Left ventricle myocardium superior (tissue), 1 donor: ENCODE results near the gene TMEM80. TPM values are rescaled to one million over a fixed set of nuclear protein-coding genes. Genes with fewer than 3 reads are reported as not detected.
"Not testable (repeated sequence)": the region's sequence is repeated elsewhere in the genome, so short reads cannot be mapped to it uniquely, and the experiment has no call there.

Experiments
- ATAC-seq: fragments of 200-7000 bp; cut with Tn5 transposase; one replicate; pipeline ENCODE4 v1.9.1; 2020; ENCODE audit warnings: mild to moderate bottlenecking, moderate library complexity
- DNase-seq: peaks from one replicate; pipeline ENCODE4 v3.0.0-alpha.2; 2020
- intact Hi-C: fragments of 100-400 bp; cut with micrococcal nuclease; formaldehyde crosslinking; loops from one replicate; pipeline ENCODE4 v1.11.0; 2022
- total RNA-seq: library from RNA; stranded (reverse); fragmentation: NEBNext Ultra II Directional; extraction: Animal tissue kit (Norgen Biotek cat#: 25700); gene quantifications from one replicate; pipeline ENCODE4 v1.2.1, GENCODE V29; 2021
- donor health status: DM: no; HTN: yes; CAD: no; lungs with severe emphysema.

The TMEM80 gene
- total RNA-seq, 1 donor from 2014 or later: 9.0 TPM

DNA sequence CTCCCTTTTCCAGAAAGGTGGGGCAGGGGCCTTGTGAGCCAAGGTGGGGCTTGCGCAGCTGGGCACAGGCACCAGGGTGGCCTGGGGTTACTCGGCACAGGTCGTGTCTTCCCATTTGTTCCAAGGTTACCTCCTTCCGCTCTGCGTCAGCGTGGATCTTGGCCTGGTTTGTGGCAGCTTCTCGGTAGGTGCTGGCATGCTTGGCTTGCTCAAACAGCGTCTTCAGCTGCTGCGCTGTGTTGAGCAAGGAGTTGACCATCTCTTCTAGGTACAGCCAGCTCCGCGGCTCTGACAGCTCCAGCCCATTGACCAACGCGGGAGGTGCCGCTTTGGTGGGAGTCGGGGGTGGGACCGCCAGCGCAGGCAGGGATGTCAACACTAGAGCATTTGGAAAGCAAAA is 21.2 kb upstream of the TMEM80 start:
- DNase-seq: no peak
- ATAC-seq: no peak
- intact Hi-C loops: no loop called here

DNA sequence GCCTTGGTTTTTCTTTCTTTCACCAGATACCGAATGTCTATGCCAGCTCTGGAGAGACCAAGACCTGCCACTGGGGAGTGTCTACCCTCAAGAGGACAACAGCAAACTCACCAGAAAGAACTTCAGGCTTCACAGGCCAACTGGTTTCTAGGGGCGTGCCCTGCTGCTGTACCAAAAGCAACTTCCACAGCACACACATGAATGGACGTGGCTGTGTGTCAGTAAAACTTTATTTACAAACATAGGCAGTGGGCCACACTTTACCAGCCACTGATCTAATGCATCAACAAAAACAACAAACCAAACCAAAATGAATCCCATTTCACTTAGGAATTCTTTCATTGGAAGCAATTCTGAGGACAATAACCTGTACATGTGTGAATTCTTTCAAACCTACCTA is 17.3 kb upstream of the TMEM80 start:
- no peak for DNase-seq
- intact Hi-C loops: no loop called here

DNA sequence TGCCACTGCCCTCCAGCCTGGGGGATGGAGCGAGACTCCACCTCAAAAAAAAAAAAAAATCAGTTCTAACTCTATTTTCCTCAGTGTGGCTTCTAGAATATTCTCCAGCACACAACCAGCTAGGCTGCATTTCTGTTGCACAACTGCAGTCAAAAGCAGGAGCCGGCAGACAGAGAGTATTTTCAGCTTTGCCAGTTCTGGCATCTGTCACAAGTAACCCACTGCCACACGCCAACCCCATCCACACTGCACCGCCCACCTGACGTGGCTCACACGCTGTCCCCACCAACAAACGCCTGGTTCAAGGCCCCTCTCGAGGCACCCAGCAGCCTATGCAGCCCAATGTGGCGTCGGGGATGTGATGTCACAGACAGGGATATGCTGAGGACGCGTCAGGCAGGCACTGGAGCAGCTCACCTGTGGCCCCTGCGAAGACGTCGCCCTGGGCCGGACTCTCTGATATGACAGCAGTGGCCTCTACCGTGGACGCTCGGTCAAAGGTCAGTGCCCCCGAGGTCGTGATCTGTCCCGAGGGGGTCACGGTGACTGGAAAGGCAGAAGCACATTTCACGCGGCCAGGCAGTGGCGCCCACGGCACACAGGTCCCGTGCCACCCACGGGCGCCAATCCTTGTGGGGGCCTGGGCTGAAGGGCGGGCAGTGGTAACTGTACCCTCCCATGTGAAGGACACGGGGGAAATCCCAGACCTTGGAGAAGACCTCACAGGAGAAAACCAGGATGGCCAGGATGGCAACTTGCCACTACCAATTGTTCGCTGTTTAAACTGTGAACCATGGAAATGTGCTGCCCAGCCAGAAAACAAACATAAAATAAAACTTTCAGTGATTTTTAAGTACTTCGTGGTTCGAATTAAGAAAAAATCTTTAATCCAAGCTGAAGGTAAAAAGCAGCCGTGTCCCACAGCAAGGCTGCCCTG is 16.1 kb upstream of the TMEM80 start:
- intact Hi-C loops: no loop called here
- DNase-seq: no peak
- no peak for ATAC-seq

More for the DNA sequence above, 17.3 kb upstream of the TMEM80 start:
- no peak for ATAC-seq

DNA sequence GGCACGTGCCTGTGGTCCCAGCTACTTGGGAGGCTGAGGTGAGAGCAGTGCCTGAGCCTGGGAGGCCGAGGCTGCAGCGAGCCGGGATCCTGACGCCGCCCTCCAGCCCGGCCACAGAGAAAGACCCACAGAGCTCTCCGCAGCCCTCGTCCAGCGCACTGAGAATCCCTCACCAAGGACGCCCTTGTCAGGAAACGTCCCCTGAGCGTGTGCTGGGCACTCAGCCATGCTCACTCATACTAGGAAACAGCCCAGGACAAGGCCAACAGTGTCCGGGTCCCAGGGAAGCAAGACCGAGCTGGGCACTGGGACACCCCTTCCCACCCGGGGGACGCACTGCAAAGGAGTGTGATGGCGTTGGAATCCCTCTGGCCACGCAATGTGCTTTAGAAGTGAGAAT is 15.1 kb upstream of the TMEM80 start:
- intact Hi-C loops: no loop called here
- ATAC-seq (peak; percentile 91), DNase-seq (peak; percentile 71)

DNA sequence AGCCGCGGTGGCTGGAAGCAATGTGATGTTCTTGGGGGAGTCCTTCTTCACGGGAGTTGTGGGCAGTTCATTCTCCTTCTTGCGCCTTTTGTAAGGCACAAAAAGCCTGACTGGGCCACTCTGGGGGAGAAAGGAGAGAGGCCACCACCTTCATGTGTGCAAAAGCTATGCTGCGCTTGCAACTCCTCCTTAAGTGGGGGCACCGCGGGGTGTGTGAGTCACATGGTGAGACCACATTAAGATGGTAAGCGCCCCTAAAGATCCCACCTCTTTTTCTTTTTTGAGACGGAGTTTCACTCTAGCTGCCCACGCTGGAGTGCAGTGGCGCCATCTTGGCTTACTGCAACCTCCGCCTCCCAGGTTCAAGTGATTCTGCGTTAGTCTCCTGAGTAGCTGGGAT is 14.6 kb upstream of the TMEM80 start:
- intact Hi-C loops: no loop called here
- no peak for ATAC-seq
- DNase-seq: no peak

DNA sequence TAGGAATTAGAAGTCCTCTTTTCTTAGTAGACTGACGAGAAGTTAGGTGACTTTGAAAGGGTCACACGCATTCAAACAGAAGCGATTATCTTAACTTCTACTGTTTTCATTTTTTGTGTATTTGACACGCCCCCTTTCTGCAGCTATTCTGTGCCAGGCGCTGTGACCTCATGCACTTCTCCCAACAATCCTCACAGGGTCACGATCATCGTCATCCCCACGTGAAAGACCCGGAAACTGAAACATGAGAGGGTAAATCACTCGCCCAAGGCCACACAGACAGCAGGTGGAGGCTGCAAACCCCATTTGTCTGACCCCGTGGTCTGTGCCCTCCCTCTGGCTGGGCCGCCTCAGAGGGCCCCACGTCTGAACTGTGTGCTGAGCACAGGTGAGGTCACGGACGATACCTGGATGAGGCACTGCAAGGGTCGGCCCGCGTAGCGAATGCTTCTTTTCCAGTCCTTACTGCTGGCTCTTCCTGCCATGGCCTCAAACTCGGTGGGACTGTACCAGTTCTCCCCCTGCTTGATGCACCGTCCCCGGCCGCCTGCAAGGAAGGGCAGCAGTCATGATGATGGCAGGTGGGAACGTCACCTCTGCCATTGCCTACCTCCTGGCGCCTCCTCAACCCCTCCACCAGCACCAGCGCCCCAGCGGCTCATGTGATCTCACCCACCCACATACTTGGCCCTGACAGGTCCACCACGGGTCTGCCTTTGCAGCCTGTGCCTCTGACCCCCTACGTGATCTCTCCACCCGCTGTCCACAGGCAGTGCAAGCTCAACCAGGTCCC is 9.0 kb upstream of the TMEM80 start:
- intact Hi-C loops: no loop called here
- no peak for DNase-seq
- no peak for ATAC-seq

DNA sequence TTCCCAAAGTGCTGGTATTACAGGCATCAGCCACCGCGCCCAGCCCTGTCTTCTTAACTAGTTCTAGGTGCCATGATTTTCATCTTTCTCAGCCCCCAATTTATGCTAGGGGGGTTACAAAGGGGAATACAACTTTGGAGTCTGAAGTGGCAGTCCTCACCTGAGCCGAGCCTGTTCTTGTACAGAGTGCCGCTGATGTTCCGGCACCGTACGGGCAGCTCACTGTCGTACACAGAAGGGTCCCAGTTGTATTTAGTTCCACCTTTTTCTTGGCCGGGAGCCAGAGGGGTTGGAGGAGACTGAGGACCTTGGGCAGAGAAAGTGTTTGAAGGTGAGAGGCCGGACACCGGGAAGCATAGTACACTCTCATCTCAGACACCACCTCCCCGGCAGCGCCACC is 7.9 kb upstream of the TMEM80 start:
- no peak for ATAC-seq
- no peak for DNase-seq

DNA sequence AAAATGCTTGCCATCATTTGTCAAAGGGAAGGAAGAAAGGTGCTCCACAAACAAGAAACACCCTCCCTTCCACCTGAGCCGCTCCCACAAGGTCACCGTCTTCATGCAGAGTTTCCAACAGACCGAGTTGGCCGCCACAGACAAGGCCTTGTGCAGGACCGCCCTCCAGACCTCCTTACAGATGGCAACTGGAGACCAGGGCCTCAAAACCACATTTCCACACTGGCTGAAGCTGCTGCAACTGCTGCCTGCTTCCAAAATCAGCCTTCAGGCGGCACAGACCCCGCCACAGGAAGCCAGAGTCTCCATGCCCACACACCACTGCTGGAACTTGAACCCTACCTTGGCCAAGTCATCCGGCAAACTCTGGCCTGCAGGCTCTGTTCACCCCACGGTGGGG is 6.9 kb upstream of the TMEM80 start:
- ATAC-seq (no peak), DNase-seq (no peak)
- intact Hi-C loops: no loop called here

More for the DNA sequence above, 7.9 kb upstream of the TMEM80 start:
- intact Hi-C loops: no loop called here

DNA sequence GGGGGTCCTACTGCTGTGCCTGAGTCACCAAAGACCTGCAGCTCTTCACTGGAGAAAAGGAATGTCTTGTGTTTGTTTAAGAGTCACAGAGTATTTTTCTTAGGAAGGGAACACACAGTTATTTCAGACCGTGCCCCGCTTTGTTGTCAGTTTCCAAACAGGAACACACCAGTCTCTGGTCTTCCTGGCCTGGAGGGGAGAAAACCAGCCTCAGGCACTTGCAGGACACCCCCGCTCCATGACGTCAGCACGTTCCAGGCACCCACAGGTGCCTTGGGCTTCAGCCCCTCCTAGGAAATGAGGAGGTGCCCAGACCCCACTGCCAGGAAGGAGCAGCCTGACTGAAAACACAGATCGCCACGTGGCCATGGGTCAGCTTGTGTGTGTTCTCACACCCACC is 6.0 kb upstream of the TMEM80 start:
- ATAC-seq (no peak), DNase-seq (no peak)
- intact Hi-C loops: no loop called here

DNA sequence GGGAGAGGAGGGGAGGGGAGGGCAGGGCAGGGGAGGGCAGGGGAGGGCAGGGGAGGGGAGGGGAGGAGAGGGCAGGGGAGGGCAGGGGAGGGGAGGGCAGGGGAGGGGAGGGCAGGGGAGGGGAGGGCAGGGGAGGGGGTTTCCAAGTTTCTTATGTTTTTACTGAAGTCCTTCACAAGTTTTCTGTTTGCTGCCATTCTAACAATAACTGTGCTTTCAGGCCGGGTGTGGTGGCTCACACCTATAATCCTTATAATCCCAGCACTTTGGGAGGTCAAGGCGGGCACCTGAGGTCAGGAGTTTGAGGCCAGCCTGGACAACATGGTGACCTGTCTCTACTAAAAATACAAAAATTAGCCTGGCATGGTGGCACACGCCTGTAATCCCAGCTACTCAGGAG is 5.4 kb upstream of the TMEM80 start:
- DNase-seq, ATAC-seq, intact Hi-C loops: not testable (repeated sequence)

DNA sequence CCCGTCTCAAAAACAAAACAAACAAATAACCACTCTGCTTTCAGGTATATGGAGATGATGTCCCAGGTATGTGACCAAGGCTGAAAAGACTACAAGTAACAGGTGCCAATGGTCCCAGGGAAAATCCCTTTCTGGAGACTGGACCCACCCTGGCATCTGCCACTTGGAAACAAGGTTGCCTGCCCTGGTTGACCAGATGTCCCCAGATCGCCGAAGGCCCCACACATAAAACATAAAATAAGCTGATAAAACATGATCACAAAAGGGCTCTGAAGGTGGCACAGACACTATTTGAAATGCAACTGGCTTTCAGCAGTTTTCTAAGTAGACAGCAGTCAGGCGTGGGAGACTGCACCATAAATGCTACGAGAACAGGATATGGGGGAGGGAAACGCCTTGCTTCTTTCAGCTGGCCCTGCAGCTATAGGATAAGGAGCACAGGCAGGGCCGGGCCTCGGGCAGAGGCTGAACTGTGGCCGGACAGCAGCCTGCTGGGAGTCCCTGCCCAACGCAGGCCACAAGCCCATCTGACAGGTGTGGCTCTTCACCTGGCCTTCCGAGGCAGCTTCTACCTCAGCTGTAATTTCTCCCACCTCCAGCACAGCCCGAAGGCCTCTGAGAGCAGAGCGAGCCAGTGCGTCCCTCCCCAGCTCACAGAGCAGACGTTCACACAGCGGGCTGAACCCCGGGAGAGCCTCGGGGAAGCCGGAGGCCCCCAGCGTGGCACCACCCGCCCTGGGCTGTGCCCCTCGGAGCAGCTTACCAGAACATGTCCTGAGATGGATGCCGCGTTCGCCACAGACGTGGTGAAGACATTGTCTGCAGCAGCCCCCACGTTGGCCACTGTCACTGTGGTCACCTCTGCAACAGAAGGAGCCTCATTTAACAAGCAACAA is 4.6 kb upstream of the TMEM80 start:
- ATAC-seq: no peak
- no peak for DNase-seq
- intact Hi-C loops: no loop called here

DNA sequence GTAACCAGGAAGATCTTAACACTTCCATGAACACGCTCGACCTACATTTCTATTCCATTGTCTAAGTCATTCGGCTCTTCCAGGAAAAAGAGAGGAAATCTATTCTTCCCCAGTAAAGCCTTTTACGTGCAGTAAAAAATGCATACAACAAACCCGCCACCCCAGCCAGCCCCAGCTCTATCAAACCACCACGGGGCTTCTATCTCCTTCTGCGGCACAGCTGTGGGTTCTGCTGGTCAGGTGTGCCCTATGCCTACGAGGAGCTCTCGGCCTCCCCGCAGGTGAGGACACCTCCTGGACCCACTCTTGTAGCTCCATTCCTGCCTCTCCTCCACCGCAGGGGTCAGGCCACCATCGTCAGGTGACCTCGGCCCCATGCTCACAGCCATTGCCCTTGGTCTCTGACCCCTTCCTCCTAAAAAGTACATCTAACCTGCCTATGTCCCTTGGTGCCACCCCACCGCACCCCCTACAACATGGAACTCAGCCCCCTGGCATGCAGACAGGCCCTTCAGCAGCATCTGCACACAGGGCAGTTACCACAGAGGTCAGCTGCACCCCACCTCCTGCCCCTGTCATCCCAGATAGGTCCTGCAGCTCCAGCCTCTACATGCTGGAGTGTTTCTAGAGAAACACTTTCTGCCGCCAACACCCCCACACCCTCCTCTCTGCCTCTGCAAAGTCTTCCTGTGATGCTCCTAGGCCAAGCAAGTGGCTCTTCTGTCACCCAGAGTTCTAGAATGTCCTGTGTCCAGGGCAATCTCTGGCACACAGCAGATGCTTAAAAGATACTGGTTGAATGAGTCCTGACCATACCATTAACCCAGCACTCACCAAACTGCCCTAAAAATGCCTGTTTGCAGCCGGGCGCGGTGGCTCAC is 3.7 kb upstream of the TMEM80 start:
- no peak for DNase-seq

DNA sequence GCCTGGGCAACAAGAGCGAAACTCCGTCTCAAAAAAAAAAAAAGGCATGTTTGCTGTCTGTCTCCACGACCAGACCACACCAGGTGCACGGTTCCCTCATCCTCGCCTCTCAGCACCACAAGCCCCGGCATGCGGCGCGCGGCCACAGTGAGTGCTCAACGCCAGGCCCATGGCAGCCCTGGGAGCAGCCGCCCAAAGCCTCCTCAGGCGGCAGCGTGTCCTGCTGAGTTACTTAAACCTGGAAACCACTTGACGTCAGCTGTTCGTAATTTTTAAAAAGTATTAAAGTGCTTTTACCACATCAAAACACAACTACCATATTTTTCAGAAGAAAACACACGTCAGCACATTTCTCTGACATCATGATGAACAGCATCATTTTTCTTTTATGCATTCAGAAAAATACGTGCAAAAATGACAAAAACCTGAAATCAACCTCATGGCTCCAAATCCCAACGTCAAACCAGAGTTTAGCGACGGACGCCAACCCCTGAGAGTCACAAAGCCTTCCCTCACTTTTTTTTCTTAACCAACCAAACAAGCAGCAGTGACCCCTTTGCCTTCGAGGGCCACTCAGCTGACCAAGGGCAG is 2.7 kb upstream of the TMEM80 start:
- ATAC-seq (no peak), DNase-seq (no peak)
- intact Hi-C loops: no loop called here

More for the DNA sequence above, 3.7 kb upstream of the TMEM80 start:
- no peak for ATAC-seq
- intact Hi-C loops: no loop called here

DNA sequence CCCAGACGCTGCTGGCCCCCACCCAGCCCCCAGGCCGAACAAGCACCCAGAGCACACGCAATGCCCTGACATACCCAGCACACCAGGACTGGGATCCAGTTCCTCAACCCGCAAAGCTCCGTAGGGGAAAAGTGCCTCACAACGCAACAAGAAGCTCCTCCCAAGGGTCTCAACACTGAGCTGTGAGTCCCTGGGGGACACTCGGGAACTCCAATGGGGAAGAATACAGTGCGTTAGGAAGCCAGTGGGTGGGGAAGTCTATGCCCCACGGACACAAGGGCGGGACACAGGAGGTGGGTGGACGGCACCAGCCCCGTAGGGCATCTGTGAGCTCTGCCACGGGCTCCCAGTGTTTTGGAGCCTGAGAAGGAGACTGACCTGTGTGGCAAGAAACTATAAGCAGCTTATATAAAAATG is 2.2 kb upstream of the TMEM80 start:
- DNase-seq (no peak), ATAC-seq (no peak)

DNA sequence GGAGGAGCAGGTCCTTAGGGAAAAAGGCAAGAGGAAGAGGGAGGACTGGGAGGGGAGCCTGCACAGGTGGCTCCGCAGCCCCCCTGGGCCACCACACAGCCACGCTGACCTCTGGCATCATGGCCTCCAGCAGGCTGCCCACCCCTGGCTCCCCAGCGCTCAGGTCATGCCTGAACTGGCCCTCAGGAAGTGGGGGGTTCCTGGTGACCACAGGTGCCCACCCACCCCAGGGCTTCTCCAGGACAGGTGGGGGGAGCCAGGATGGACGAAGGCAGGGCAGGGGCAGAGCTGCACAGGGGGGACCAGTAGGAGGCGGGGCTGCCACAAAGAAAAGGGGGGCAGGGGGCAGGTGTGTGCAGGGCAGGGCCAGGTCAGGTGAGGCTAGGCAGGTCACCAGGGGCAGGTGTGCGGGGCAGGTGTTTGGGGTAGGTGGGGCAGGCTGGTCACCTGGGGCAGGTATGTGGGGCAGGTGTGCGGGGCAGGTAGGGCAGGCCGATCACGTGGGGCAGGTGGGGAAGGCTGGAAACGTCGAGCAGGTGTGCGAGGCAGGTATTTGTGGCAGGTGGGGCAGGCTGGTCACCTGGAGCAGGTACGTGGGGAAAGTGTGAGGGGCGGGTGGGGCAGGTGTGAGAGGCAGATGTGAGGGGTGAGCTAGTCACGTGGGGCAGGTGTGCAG is 1.6 kb upstream of the TMEM80 start:
- ATAC-seq: no peak
- DNase-seq: no peak
- intact Hi-C loops: no loop called here

More for the DNA sequence above, 2.2 kb upstream of the TMEM80 start:
- intact Hi-C loops: no loop called here

DNA sequence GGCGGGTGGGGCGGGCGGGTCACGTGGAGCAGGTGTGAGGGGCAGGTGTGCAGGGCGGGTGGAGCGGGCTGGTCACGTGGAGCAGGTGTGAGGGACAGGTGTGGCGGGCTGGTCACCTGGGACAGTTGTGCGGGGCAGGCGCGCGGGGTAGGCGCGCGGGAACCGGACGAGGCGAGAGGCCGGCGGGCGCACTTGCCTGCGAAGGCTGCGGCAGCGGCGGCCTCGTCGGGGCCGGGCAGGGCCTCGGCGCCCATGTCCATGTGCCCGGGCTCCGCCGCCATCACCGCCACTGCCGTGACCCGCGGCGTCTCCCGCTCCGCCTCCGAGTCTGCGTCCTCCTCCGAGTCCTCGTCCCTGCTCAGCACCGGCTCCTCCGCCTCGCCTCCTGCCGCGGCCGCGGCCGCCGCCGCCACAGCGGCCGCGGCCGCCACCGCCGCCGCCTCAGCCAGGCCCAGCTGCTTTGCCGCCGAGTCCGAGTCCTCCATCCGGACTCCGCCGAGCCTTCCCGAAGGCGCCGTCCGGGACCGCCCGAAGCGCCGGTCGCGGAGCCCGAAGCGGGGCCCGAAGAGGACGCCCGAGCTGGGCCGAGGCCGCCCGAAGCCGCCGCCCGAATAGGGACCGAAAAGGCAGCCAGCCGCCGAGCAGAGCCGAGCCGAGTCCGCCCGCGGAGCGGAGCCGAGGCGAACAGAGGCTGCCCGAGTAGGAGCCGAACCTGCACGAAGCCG is 891 bp upstream of the TMEM80 start, which contains the start of gene DEAF1:
TSS of gene DEAF1 (minus strand) at position 660 of the 725 bp plus-strand sequence. CDS start at position 485, 175 bp downstream.
- intact Hi-C loops: no loop called here

DNA sequence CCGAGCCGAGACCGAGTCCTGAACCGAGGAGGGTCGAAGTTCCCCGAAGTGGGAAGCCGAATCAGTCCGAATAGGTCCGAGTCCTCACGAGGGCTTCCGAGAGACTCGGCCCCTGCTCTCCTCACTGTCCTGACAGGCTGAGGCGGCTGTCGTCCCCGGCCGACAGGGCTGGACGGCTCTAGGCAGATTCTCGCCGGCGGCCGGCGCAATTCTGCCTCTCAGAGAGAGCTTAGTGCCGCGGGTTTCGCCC is 403 bp upstream of the TMEM80 start:
- ATAC-seq: no peak
- intact Hi-C loops: no loop called here
- DNase-seq: no peak

More for the DNA sequence above, 891 bp upstream of the TMEM80 start, which contains the start of gene DEAF1:
- ATAC-seq (peak; percentile 91), DNase-seq (peak; percentile 100)
